ENCODE results near the gene TACC2. TPM values are rescaled to one million over a fixed set of nuclear protein-coding genes. Genes with fewer than 3 reads are reported as not detected.

Gene TACC2
- total and polyA plus RNA-seq, 2 donors (not counting 3 experiments of a cell fraction or from before 2014, with no cell fraction given), result 14.4 to 46.2 TPM

DNA sequence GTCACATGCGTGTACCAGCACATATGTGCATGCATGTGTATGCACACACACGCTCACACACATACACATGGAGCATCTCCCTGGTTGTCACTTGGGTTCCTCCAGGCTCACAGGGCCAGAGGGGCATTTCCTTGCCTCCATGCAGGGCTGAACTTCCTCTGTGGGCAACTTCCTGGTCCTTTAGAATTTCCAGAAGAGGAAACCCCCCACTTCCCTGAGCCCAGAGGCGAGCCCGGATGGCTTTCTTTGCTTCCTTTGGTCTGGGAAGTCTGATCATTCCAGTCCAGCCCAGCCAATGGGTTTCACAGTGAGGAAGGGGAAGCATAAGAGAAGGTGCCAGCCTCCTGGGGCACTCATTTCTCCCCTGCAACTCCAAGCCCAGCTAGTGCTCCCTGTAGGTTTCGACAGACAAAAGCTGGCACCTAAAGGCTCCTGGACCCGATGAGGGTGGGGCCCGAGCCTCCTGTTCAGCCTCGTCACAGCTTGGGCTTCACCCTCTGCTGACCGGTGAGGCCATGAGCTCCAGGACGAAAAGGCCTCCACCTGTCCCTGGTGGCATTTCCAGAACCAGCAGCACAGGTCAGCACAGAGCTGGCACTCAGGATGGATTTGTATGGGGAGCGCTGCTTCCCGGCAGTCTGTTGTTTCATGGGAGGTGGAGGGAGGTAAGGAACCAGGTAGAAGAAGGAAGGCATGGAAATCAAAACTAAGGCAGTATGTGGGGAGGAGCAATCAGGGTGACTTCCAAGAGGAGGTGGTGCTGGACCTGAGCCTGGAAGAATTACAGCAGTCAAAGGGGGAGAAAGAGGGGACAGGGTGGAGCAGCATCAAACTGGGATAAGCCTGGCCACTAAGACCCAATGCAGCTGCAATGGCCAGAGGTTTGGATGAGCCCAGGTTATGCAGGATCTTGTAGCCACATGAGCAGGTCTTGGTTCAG lies 305.8 kb downstream of the TACC2 start:
- dilution Hi-C loops (cut with MboI; ENCODE audit: extremely low pct_ligation_motif_present, low sequenced_read_pairs), result loop anchor here (25.0 kb wide), 1 partner anchor 143 kb away; no protein-coding TSS in a partner anchor
- no peak overlapping the region for H3K9ac ChIP-seq (replicated peaks; ENCODE audit: extremely low read depth, insufficient read depth, low read length)
- no peak for FAIRE-seq

More for the DNA sequence above, 305.8 kb downstream of the TACC2 start:
- H3K9me1 ChIP-seq (replicated peaks; ENCODE audit: control insufficient read depth, extremely low read depth, insufficient read depth, low read length), result no peaks in the 10 kb centered on the region
- DNase-seq (ENCODE audit: low read depth, low spot score), result no peak
- no peaks in the 10 kb centered on the region for H3K36me3 ChIP-seq (ENCODE audit: control insufficient read depth in 2 of 2, extremely low read depth in 1 of 2, insufficient read depth in 2 of 2, low read length in 2 of 2)
- H3K27me3 ChIP-seq (ENCODE audit: control insufficient read depth in 2 of 2, insufficient read depth in 2 of 2, low read length in 2 of 2), result no peaks in the 10 kb centered on the region
- TF ChIP-seq, protein P1, sequence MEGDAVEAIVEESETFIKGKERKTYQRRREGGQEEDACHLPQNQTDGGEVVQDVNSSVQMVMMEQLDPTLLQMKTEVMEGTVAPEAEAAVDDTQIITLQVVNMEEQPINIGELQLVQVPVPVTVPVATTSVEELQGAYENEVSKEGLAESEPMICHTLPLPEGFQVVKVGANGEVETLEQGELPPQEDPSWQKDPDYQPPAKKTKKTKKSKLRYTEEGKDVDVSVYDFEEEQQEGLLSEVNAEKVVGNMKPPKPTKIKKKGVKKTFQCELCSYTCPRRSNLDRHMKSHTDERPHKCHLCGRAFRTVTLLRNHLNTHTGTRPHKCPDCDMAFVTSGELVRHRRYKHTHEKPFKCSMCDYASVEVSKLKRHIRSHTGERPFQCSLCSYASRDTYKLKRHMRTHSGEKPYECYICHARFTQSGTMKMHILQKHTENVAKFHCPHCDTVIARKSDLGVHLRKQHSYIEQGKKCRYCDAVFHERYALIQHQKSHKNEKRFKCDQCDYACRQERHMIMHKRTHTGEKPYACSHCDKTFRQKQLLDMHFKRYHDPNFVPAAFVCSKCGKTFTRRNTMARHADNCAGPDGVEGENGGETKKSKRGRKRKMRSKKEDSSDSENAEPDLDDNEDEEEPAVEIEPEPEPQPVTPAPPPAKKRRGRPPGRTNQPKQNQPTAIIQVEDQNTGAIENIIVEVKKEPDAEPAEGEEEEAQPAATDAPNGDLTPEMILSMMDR (IDR thresholded peaks at IDR 0.05; ENCODE audit: extremely low read depth in 1 of 2, insufficient read depth in 1 of 2, low read depth in 1 of 2, low read length in 2 of 2), result no peak
- TF ChIP-seq MYC (IDR thresholded peaks at IDR 0.05; ENCODE audit: low read depth, low read length) (no peak), FOS (IDR thresholded peaks at IDR 0.05; ENCODE audit: borderline replicate concordance, insufficient read depth, low read length) (no peak), GATA2 (IDR thresholded peaks at IDR 0.05; ENCODE audit: insufficient read depth, insufficient read length, low read depth, low read length) (no peak), JUN (IDR thresholded peaks at IDR 0.05; ENCODE audit: borderline replicate concordance, insufficient read depth, insufficient read length, low read depth) (no peak), POLR2A (IDR thresholded peaks at IDR 0.05; ENCODE audit: low read depth, low read length) (no peak)
- TF ChIP-seq, protein P2, sequence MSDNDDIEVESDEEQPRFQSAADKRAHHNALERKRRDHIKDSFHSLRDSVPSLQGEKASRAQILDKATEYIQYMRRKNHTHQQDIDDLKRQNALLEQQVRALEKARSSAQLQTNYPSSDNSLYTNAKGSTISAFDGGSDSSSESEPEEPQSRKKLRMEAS (IDR thresholded peaks at IDR 0.05; ENCODE audit: insufficient read depth, insufficient read length), result no peak
- intact Hi-C loops (cut with micrococcal nuclease), result no loop called here
- H2AFZ ChIP-seq (ENCODE audit: low read depth, low read length), result no peak overlapping the region
- BruUV-seq (replicated peaks), result no TSS peak
- no peak overlapping the region for H3K4me3 ChIP-seq (replicated peaks in 1 of 3; ENCODE audit: insufficient read depth in 1 of 3, low read depth in 1 of 3, low read length in 3 of 3)
- H3K4me1 ChIP-seq (ENCODE audit: control insufficient read depth, extremely low read depth, insufficient read depth, low read length), result no peaks in the 10 kb centered on the region
- ChIA-PET CTCF (interaction anchor here (1.0 to 1.7 kb wide), 4 partner anchors 140 to 270 kb away, joined by 3 to 10 read pairs (median 4); no protein-coding TSS in a partner anchor), POLR2A (no interaction called here)
- H3K9me3 ChIP-seq (replicated peaks; ENCODE audit: control insufficient read depth, insufficient read depth, low read length), result no peaks in the 10 kb centered on the region
- no peak overlapping the region for H3K27ac ChIP-seq (ENCODE audit: insufficient read depth, low read depth, low read length)
- no peaks in the 10 kb centered on the region for H4K20me1 ChIP-seq (replicated peaks; ENCODE audit: control insufficient read depth, extremely low read depth, insufficient read depth, low read length)
- H3K4me2 ChIP-seq (ENCODE audit: insufficient read depth, low read length), result no peak overlapping the region
- H3K79me2 ChIP-seq (ENCODE audit: control insufficient read depth, insufficient read depth, low read length), result no peaks in the 10 kb centered on the region
